SK-N-SH treated with all-trans-retinoic acid at 6 μM for 48 hours (cell line): ENCODE data around the gene ST6GAL1.

Experiments used
- ATAC-seq: fragments of 200-7000 bp; cut with Tn5 transposase; 3 replicates; pipeline ENCODE4 v1.9.1; 2020; ENCODE audit warnings: mild to moderate bottlenecking, moderate library complexity
- ARNTL ChIP-seq: fragments of 450-650 bp; formaldehyde crosslinking; IDR thresholded peaks from 2 replicates; pipeline ENCODE4 v1.5.0; 2020; ENCODE audit warnings: low read depth, mild to moderate bottlenecking, moderate library complexity, borderline replicate concordance
- BACH2 ChIP-seq: fragments of 250-450 bp; sonication (Bioruptor Pico); IDR thresholded peaks from 2 replicates; pipeline ENCODE4 v1.9.0; 2021; ENCODE audit warnings: mild to moderate bottlenecking, borderline replicate concordance
- CREB5 ChIP-seq: fragments of 250-450 bp; sonication (Bioruptor Pico); IDR thresholded peaks from 2 replicates; pipeline ENCODE4 v1.5.1; 2020; ENCODE audit warnings: low read depth, mild to moderate bottlenecking, moderate library complexity
- CSDC2 ChIP-seq: fragments of 250-450 bp; sonication (Bioruptor Pico); IDR thresholded peaks from 2 replicates; pipeline ENCODE4 v1.5.0; 2020; ENCODE audit warnings: mild to moderate bottlenecking, moderate library complexity
- CSRNP3 ChIP-seq: fragments of 250-450 bp; sonication (Bioruptor Pico); IDR thresholded peaks from 2 replicates; pipeline ENCODE4 v1.5.1; 2021; ENCODE audit warnings: mild to moderate bottlenecking, moderate library complexity
- GLIS3 ChIP-seq: fragments of 250-450 bp; sonication (Bioruptor Pico); IDR thresholded peaks from 2 replicates; pipeline ENCODE4 v1.5.0; 2020; ENCODE audit warnings: mild to moderate bottlenecking, moderate library complexity
- ISL1 ChIP-seq: fragments of 250-450 bp; sonication (Bioruptor Pico); IDR thresholded peaks from 2 replicates; pipeline ENCODE4 v2.1.2; 2022; ENCODE audit warnings: mild to moderate bottlenecking, moderate library complexity
- OSR1 ChIP-seq: fragments of 250-450 bp; sonication (Bioruptor Pico); IDR thresholded peaks from 2 replicates; pipeline ENCODE4 v1.8.0; 2022; ENCODE audit warnings: moderate library complexity, mild to moderate bottlenecking, inconsistent platforms
- PATZ1 ChIP-seq: fragments of 250-450 bp; sonication (Bioruptor Pico); IDR thresholded peaks from 2 replicates; pipeline ENCODE4 v1.8.0; 2020; ENCODE audit warnings: mild to moderate bottlenecking, moderate library complexity, borderline replicate concordance
- POU6F1 ChIP-seq: fragments of 250-450 bp; sonication (Bioruptor Pico); IDR thresholded peaks from 2 replicates; pipeline ENCODE4 v1.8.0; 2021; ENCODE audit warnings: low read depth, mild to moderate bottlenecking, moderate library complexity, borderline replicate concordance
- PPARA ChIP-seq: fragments of 250-450 bp; sonication (Bioruptor Pico); IDR thresholded peaks from 2 replicates; pipeline ENCODE4 v1.5.0; 2020; ENCODE audit warnings: mild to moderate bottlenecking, borderline replicate concordance
- RARB ChIP-seq: fragments of 250-450 bp; sonication (Bioruptor Pico); IDR thresholded peaks from 2 replicates; pipeline ENCODE4 v1.8.0; 2021; ENCODE audit warnings: mild to moderate bottlenecking, moderate library complexity
- SNAI2 ChIP-seq: fragments of 250-450 bp; sonication (Bioruptor Pico); IDR thresholded peaks from 2 replicates; pipeline ENCODE4 v1.5.0; 2020; ENCODE audit warnings: mild to moderate bottlenecking, moderate library complexity
- TCF4 ChIP-seq: fragments of 250-450 bp; sonication (Bioruptor Pico); IDR thresholded peaks from 2 replicates; pipeline ENCODE4 v1.8.0; 2021; ENCODE audit warnings: mild to moderate bottlenecking, moderate library complexity, borderline replicate concordance
- TOX ChIP-seq: fragments of 250-450 bp; sonication (Bioruptor Pico); IDR thresholded peaks from 2 replicates; pipeline ENCODE4 v1.8.0; 2021; ENCODE audit warnings: mild to moderate bottlenecking, moderate library complexity, borderline replicate concordance
- ZC3H10 ChIP-seq: fragments of 250-450 bp; sonication (Bioruptor Pico); IDR thresholded peaks from 2 replicates; pipeline ENCODE4 v1.5.1; 2021; ENCODE audit warnings: mild to moderate bottlenecking, moderate library complexity
- ZNF565 ChIP-seq: fragments of 450-650 bp; formaldehyde crosslinking; conservative IDR thresholded peaks from 2 replicates; pipeline ENCODE4 v1.5.0; 2020; ENCODE audit warnings: low read depth, mild to moderate bottlenecking, moderate library complexity
- ZNF70 ChIP-seq: fragments of 450-650 bp; formaldehyde crosslinking; IDR thresholded peaks from 2 replicates; pipeline ENCODE4 v1.5.0; 2020; ENCODE audit warnings: mild to moderate bottlenecking, moderate library complexity
- ZNF8 ChIP-seq: fragments of 450-650 bp; formaldehyde crosslinking; IDR thresholded peaks from 2 replicates; pipeline ENCODE4 v1.5.0; 2020; ENCODE audit warnings: mild to moderate bottlenecking, moderate library complexity

ST6GAL1 gene

GRCh38 chr3:186937017-186937875 lies 6.9 kb downstream of the ST6GAL1 start:
- no peak for ATAC-seq
- TF ChIP-seq TOX (no peak), SNAI2 (no peak), PATZ1 (CRISPR knock-in tag) (no peak), CREB5 (CRISPR knock-in tag) (no peak), ZNF8 (CRISPR knock-in tag) (no peak), GLIS3 (no peak), POU6F1 (CRISPR knock-in tag) (no peak), RARB (no peak), ARNTL (CRISPR knock-in tag) (no peak), ZC3H10 (no peak), ZNF70 (CRISPR knock-in tag) (no peak), ZNF565 (no peak), CSRNP3 (no peak)

- ATAC-seq, result no peak
- TF ChIP-seq PPARA, result no peak
- TF ChIP-seq GLIS3, result no peak
- TF ChIP-seq CSDC2 (CRISPR knock-in tag), result no peak
- TF ChIP-seq ISL1 (CRISPR knock-in tag), result no peak
- TF ChIP-seq TCF4 (CRISPR knock-in tag), result no peak
- no peak for TF ChIP-seq OSR1 (CRISPR knock-in tag)
- no peak for TF ChIP-seq ZNF565
- TF ChIP-seq CSRNP3, result no peak
- no peak for TF ChIP-seq SNAI2
- no peak for TF ChIP-seq POU6F1 (CRISPR knock-in tag)
- no peak for TF ChIP-seq PATZ1 (CRISPR knock-in tag)
- no peak for TF ChIP-seq BACH2
- no peak for TF ChIP-seq TOX
- TF ChIP-seq CREB5 (CRISPR knock-in tag), result no peak
Observed at GRCh38 chr3:186938716-186939115, 8.4 kb downstream of the ST6GAL1 start.
